Hematopoietic multipotent progenitor cell (in vitro differentiated cells): ENCODE measurements around the gene UMODL1. TPM values are rescaled to one million over a fixed set of nuclear protein-coding genes. Genes with fewer than 3 reads are reported as not detected.
A peak's percentile ranks its signal among the peaks of the same experiment; 100 is the strongest.

Experiments used
- DNase-seq, 3 donors: peaks; one replicate each; pipeline ENCODE4 v3.0.0-alpha.2; 2011 to 2015; ENCODE audit warnings: low read depth in 2 of 3, low spot score in 2 of 3
- total RNA-seq: library from RNA; depleted of rRNA; stranded (reverse); fragments of >200 nt; gene quantifications from one replicate; pipeline ENCODE4 v1.2.3, GENCODE V29; 2012

UMODL1 gene
- total RNA-seq, 1 donor: 2.4 TPM

GRCh38 chr21:42145569-42146272 lies 74.6 kb downstream of the UMODL1 start:
- peak; percentile 60 to 77 (median 73) for DNase-seq

GRCh38 chr21:42146273-42146805 lies 75.2 kb downstream of the UMODL1 start:
- no peak for DNase-seq

GRCh38 chr21:42146821-42147220 lies 75.7 kb downstream of the UMODL1 start:
- no peak for DNase-seq

DNA sequence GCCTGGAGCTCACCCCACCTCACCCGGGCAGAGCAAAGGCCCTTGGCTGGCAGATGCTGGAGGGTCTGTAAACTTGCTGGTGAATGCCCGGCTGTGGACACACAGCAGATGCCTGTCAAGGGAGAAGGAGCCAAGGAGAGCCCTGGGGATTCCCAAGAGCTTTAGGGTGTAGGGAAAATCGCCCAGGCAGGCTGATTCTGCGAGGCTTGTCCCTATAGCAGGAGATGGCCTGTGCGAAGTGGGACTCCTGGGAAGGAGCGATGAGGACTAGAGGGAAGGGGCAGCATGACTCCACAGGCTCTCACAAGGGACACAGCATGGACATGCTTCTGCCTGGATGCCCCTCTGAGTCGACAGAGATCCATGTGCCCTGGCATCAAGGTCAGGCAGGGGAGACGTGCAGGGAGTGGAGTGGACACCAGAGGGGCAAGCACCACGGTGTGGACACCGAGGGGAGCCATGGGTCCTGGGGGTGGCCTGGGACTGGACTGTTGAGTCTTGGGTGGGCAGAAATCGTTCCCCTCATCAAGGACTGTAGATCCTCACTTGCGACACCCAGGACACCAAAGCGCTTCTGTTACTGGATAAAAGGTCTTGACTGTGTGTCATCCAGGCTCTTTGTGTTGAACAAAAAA lies 76.4 kb downstream of the UMODL1 start:
- DNase-seq: no peak

DNA sequence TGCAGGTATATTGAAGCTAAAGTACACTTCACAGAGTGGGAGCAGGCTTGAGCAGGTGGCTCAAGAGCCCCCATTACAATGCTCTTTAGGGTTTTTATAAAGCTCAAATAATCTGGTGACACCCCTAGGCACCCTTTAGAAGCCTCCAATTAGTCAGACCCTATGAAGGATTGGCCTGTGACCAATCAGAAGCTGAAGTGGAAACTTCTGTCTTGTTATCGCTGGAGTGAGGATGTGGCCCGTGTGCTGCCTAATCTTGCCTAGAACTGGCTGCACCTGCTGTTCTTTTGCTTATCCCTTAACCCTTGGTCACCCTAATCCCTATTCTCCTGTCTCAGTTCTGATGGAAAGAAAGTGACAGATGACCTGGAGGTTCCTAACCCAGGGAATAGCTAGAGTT lies 77.0 kb downstream of the UMODL1 start:
- peak in 2 of 3 donors; percentile 43 to 65 for DNase-seq

DNA sequence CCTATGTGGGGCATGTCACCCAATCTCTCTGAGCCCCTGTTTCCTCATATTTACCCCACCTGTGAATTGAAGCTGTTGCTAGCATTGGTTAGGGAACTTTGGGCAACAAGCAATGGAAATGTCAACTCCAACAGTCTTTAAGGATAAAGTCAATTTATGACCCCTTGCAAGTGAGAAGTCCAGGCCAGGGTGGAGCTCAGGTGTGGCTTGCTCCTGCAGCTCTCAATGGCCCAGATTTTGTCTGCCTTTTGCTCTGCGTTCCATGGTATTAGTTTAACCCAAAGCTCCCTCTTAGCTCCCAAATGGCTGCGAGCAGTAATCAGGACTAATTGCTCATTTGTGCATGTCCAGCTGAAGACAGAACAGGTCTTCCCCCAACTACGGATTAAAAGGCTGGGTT lies 77.5 kb downstream of the UMODL1 start:
- DNase-seq: no peak

DNA sequence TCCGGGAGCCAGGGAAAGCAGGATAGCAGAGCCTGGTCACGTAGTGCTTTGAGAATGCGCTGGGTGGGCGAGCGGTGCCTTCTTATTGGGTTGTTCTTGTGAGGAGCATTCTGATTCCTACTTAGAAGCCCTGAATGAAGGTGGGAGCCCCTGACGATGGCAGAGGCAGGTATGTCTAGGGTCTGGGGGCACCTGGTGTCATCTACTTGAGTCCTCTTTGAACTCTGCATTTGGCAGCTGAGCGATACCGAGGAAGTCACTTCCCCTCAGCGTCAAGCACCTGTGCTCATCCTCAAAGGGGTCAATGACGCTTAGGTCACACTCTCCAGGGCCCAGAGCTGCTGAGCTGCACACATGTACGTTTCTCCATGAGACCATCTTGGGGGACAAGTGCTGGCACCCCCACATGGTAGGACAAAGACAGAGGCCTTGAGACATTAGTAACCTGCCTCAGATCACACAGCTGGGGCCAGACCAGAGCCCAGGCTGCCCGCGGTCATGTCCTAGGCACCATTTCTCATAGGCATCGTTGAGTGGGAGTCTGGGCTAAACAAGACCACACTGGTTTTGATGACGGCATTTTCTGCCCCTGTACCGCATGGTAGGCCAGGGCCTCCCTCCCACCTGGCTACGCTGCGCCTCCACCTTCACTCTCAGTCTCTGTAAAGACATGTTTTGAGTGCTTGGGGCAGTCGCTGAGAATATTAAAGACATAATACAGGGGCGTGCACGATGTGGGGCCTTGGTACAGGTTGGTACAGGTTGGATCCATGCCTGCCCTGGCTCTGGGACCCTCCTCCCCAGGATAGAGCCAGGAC lies 78.7 kb downstream of the UMODL1 start:
- DNase-seq: no peak

- DNase-seq: no peak
Observed at GRCh38 chr21:42150474-42151085, 79.5 kb downstream of the UMODL1 start.

DNA sequence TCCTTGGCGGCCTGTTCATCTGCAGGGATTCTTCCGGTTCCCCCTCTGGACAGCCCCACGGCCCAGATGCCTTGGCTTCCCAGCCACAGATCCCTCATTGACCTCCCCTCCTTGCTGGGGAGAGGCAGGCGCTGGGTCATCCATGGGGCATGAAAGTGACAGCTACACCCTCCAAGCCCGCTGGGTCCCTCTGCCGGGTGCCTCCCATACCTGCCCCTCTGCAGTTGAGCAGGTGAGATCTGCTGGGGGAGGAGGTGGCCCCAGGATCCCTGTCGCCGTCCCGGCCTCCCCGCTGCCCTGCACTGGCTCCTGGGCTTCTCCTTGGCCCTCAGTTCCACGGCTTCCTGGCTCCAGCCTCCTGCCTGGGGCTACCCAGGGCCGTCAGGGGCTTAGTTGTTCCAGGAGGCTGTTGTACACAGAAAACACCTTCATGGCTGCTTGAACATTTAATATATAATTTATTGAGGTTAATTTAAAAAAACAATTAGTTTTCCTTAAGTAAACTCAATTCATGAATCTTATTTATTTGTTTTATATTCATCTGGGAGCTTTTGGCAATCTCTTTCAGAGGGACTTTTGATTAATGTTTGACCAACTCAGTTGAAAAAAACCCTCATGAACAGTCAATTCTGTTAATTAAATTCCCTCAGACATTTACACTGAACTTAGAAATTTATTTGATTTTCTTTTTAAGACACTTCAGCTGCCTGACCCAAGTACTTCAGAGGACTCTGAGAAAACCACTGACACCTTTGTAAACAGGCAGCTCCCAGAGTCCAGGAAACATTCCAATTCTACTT lies 80.2 kb downstream of the UMODL1 start:
- DNase-seq: no peak

DNA sequence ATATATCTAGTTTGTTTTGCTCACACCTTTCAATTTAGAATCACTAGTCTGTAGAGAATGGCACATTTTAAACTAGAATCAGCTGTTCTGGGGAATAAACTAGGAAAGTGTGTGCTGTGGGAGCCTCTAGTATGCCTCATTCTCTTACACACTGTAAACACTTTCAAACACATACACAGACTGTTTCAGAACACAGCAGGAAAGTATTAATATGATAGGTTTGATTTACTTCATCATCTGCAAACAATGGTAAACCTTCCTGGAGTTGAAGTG lies 80.8 kb downstream of the UMODL1 start:
- no peak for DNase-seq

- DNase-seq: no peak
Observed at GRCh38 chr21:42153046-42153686, 82.0 kb downstream of the UMODL1 start.

GRCh38 chr21:42153746-42154145 lies 82.6 kb downstream of the UMODL1 start:
- DNase-seq: no peak

DNA sequence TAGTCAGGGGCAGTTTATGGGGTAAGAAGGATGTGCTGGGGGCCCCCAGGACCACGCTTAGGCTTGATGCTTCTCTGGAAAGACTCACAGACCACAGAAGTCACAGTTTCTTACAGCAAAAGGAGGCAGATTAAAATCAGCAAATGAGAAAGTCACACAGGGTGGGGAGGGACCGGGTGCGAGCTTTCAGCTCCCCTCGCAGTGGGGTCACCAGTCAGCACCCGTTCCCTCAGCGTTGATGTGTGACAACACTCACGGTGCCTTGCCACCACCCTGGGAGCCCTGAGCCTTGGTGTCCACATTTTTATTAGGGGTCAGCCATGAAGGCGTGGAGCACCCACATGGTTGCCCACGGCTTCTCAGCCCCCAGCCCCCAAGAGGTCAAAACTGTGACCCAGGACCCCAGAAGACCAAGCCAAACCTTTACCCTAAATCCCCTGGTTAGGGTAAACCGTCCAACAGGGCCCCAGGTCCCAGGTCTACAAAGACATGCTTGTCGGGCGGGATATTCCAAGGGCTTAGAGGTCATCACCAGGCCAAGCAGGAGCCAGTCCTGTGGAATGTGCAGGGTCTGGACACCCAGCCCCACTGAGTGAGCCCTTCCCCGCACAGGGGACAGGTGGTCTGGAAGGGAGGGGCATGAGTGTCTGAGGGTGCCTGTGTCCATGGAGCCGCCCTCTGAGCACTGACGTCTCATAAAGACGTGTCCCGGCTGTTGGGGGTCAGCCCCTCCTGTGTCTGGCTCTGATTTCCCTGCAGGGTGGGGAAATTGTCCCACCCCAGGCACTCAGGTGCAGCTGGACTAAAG lies 83.3 kb downstream of the UMODL1 start:
- DNase-seq: no peak

GRCh38 chr21:42155045-42155855 lies 84.1 kb downstream of the UMODL1 start:
- DNase-seq: peak in 2 of 3 donors; percentile 43 to 81

DNA sequence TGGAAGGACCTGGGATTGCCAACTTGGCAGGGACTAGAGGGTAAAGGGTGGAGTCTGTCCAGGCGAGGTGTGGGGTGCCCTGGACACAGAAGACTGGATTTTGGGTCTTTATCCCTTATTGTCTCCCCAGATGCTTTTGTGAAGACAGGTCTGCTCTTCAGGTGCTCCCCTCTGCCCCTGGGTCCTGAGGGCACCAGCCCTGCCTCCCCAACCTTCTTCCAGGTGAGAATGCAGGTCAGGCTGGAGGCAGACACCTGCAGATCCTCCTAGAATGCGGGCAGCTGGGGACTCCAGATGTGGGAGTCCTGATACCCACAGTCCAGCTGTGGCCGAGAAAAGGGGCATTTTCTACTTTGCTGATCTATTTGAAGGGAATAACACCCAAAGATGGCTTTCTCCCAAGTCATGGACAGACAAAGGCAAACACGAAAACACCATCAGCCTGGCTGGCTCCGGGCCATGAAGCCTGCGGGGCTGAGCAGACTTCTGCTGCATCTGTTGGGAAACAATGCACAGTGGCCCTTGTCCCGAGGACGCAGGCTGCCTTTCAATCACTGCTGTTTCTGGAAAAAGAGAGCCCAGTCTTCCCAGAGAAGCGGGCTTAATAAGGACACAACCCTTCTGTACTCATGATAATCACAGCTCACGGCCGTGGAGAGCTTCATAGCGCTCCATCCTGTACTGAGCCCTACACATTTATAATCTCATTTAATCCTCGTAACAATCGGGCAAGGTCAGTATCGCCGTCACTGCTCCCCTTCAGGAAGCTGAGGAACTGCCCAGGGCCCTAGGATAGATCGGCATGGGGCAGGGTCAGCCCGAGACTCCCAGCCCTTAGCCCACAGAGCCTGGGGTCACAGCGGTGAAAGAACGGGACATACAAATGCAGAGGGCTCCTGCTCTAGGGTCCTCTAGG lies 85.8 kb downstream of the UMODL1 start:
- DNase-seq: no peak

- DNase-seq: no peak
Observed at GRCh38 chr21:42157606-42158310, 86.6 kb downstream of the UMODL1 start.

- DNase-seq: no peak
Observed at GRCh38 chr21:42158846-42159245, 87.7 kb downstream of the UMODL1 start.
